Tibial nerve (tissue), 4 donors: Measurements from ENCODE around the gene CEP126. TPM values are rescaled to one million over a fixed set of nuclear protein-coding genes. Genes with fewer than 3 reads are reported as not detected.
"Not testable (repeated sequence)": the region's sequence is repeated elsewhere in the genome, so short reads cannot be mapped to it uniquely, and the experiment has no call there.

Experiments
- DNase-seq, 2 donors: peaks; one replicate each; pipeline ENCODE4 v3.0.0-alpha.2; 2019; ENCODE audit warnings: low spot score in 2 of 2
- H3K27ac ChIP-seq, 4 donors: fragments of 200-600 bp; sonication (generic) in 3 of 4; one replicate each; pipeline ENCODE4 v1.5.1; 2017 to 2019; ENCODE audit warnings: mild to moderate bottlenecking in 1 of 4
- H3K27me3 ChIP-seq, 2 donors: fragments of 200-600 bp; sonication (generic) in 1 of 2; one replicate each; pipeline versions ENCODE4 v1.5.1 to v1.6.0; 2017 to 2019
- H3K36me3 ChIP-seq, 3 donors: fragments of 200-600 bp; sonication (generic); one replicate each; pipeline ENCODE4 v1.5.1; 2018 to 2019
- H3K4me1 ChIP-seq, 4 donors: fragments of 200-600 bp; sonication (generic) in 3 of 4; one replicate each; pipeline ENCODE4 v1.5.1; 2017 to 2019
- H3K4me3 ChIP-seq, 4 donors: fragments of 200-600 bp; sonication (generic) in 3 of 4; one replicate each; pipeline ENCODE4 v1.5.1; 2017 to 2019; ENCODE audit warnings: mild to moderate bottlenecking in 1 of 4, moderate library complexity in 1 of 4
- H3K9me3 ChIP-seq, 4 donors: fragments of 200-600 bp; sonication (generic) in 3 of 4; one replicate each; pipeline ENCODE4 v1.5.1; 2017 to 2019
- EP300 ChIP-seq, 2 donors: sonication (generic); formaldehyde crosslinking; IDR thresholded peaks; one replicate each; pipeline ENCODE4 v1.6.1; 2017; ENCODE audit warnings: antibody characterized with exemption in 2 of 2, mild to moderate bottlenecking in 1 of 2
- POLR2A ChIP-seq, 2 donors: fragments of 450-650 bp; IDR thresholded peaks; one replicate each; pipeline ENCODE4 v1.6.1; 2017; ENCODE audit warnings: antibody characterized with exemption in 2 of 2, mild to moderate bottlenecking in 2 of 2, moderate library complexity in 2 of 2
- WGBS, 2 donors: methylation state at CpG; one replicate each; pipeline ENCODE4 v1.1.5; 2018; 5-methylcytosine and 5-hydroxymethylcytosine counted together
- total RNA-seq, 4 donors: library from RNA; depleted of rRNA; stranded (reverse); fragments of >200 nt; gene quantifications; one replicate each; pipeline ENCODE4 v1.1.0, GENCODE V29; 2016
- TF ChIP-seq, protein P1 (sequence below), 5 experiments: fragments of 200-600 bp in 3 of 5; fragments of 450-650 bp in 2 of 5; sonication (generic) in 3 of 5; IDR thresholded peaks; one replicate each; pipeline ENCODE4 v1.5.1; 2016 to 2019; ENCODE audit warnings: antibody characterized with exemption in 5 of 5, mild to moderate bottlenecking in 3 of 5, moderate library complexity in 2 of 5

CEP126 gene
- total RNA-seq, 4 donors from 2014 or later = 6.6 to 10.7 (median 8.3) TPM

GRCh38 chr11:101974255-101974654 is 59.4 kb downstream of the CEP126 start:
- H3K4me3 ChIP-seq = no peak overlapping the region
- H3K27ac ChIP-seq = no peak overlapping the region
- peaks cover 0 to 22% (median 0%) of the 10 kb centered on the region in 3 donors for H3K36me3 ChIP-seq
- H3K4me1 ChIP-seq = no peaks in the 10 kb centered on the region
- TF ChIP-seq EP300 (IDR thresholded peaks at IDR 0.05) = no peak
- no peak for TF ChIP-seq POLR2A (IDR thresholded peaks at IDR 0.05)
- TF ChIP-seq, protein P1, sequence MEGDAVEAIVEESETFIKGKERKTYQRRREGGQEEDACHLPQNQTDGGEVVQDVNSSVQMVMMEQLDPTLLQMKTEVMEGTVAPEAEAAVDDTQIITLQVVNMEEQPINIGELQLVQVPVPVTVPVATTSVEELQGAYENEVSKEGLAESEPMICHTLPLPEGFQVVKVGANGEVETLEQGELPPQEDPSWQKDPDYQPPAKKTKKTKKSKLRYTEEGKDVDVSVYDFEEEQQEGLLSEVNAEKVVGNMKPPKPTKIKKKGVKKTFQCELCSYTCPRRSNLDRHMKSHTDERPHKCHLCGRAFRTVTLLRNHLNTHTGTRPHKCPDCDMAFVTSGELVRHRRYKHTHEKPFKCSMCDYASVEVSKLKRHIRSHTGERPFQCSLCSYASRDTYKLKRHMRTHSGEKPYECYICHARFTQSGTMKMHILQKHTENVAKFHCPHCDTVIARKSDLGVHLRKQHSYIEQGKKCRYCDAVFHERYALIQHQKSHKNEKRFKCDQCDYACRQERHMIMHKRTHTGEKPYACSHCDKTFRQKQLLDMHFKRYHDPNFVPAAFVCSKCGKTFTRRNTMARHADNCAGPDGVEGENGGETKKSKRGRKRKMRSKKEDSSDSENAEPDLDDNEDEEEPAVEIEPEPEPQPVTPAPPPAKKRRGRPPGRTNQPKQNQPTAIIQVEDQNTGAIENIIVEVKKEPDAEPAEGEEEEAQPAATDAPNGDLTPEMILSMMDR (IDR thresholded peaks at IDR 0.05) = no peak
- H3K27me3 ChIP-seq = no peaks in the 10 kb centered on the region
- WGBS, 2 donors = 22 to 29% methylated on average over 2 of the region's 2 CpGs
- no peaks in the 10 kb centered on the region for H3K9me3 ChIP-seq
- DNase-seq = no peak

GRCh38 chr11:101974771-101975170 is 60.0 kb downstream of the CEP126 start:
- H3K27ac ChIP-seq = no peak overlapping the region
- no peaks in the 10 kb centered on the region for H3K9me3 ChIP-seq
- 83 to 85% methylated on average over 1 of the region's 1 CpG for WGBS, 2 donors
- TF ChIP-seq EP300 (IDR thresholded peaks at IDR 0.05) = no peak
- TF ChIP-seq, protein P1 (IDR thresholded peaks at IDR 0.05) = no peak
- TF ChIP-seq POLR2A (IDR thresholded peaks at IDR 0.05) = no peak
- peaks cover 0 to 24% (median 0%) of the 10 kb centered on the region in 3 donors for H3K36me3 ChIP-seq
- no peak overlapping the region for H3K4me3 ChIP-seq
- no peak for DNase-seq
- H3K27me3 ChIP-seq = no peaks in the 10 kb centered on the region
- no peaks in the 10 kb centered on the region for H3K4me1 ChIP-seq

GRCh38 chr11:101975734-101976133 is 60.9 kb downstream of the CEP126 start:
- TF ChIP-seq, protein P1 (IDR thresholded peaks at IDR 0.05) = no peak
- TF ChIP-seq POLR2A (IDR thresholded peaks at IDR 0.05) (no peak), EP300 (IDR thresholded peaks at IDR 0.05) (no peak)
- 89 to 98% methylated on average over 2 of the region's 2 CpGs for WGBS, 2 donors
- H3K4me1 ChIP-seq = no peaks in the 10 kb centered on the region

GRCh38 chr11:101987370-101987769 is 72.6 kb downstream of the CEP126 start:
- peaks cover 0 to 44% (median 0%) of the 10 kb centered on the region in 3 donors for H3K36me3 ChIP-seq
- no peaks in the 10 kb centered on the region for H3K4me1 ChIP-seq
- WGBS, 2 donors = 92% methylated on average over 2 of the region's 2 CpGs
- TF ChIP-seq, protein P1 (IDR thresholded peaks at IDR 0.05) = no peak
- TF ChIP-seq EP300 (IDR thresholded peaks at IDR 0.05) (no peak), POLR2A (IDR thresholded peaks at IDR 0.05) (no peak)
- DNase-seq = no peak
- H3K9me3 ChIP-seq = no peaks in the 10 kb centered on the region
- H3K4me3 ChIP-seq = no peak overlapping the region
- H3K27me3 ChIP-seq = no peaks in the 10 kb centered on the region
- H3K27ac ChIP-seq = no peak overlapping the region

More at GRCh38 chr11:101975734-101976133, 60.9 kb downstream of the CEP126 start:
- no peaks in the 10 kb centered on the region for H3K27me3 ChIP-seq
- no peak for DNase-seq
- H3K27ac ChIP-seq = no peak overlapping the region
- no peaks in the 10 kb centered on the region for H3K9me3 ChIP-seq
- H3K36me3 ChIP-seq = peaks cover 0 to 24% (median 0%) of the 10 kb centered on the region in 3 donors
- H3K4me3 ChIP-seq = no peak overlapping the region

DNA sequence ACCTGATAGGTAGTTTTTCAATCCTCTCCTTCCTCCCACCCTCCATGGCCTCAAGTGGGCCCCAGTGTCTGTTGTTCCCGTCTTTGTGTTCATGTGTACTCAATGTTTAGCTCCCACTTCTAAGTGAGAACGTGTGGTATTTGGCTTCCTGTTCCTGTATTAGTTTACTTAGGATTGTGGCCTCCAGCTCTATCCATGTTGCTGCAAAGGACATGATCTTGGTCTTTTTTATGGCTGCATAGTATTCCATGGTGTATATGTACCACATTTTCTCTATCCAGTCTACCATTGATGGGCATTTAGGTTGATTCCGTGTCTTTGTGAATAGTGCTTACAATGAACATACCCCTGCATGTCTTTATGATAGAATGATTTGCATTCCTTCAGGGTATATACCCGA is 78.4 kb downstream of the CEP126 start:
- no peak overlapping the region for H3K27ac ChIP-seq
- H3K4me3 ChIP-seq = no peak overlapping the region
- H3K9me3 ChIP-seq = no peaks in the 10 kb centered on the region
- DNase-seq = no peak
- peaks cover 0 to 49% (median 0%) of the 10 kb centered on the region in 3 donors for H3K36me3 ChIP-seq
- 85 to 93% methylated on average over 4 of the region's 4 CpGs for WGBS, 2 donors
- TF ChIP-seq EP300 (IDR thresholded peaks at IDR 0.05) (no peak), POLR2A (IDR thresholded peaks at IDR 0.05) (no peak)
- TF ChIP-seq, protein P1 (IDR thresholded peaks at IDR 0.05) = no peak
- H3K27me3 ChIP-seq = no peaks in the 10 kb centered on the region
- no peaks in the 10 kb centered on the region for H3K4me1 ChIP-seq

- H3K27me3 ChIP-seq, H3K4me3 ChIP-seq, DNase-seq, H3K27ac ChIP-seq, H3K4me1 ChIP-seq, H3K9me3 ChIP-seq: not testable (repeated sequence)
- peaks cover 0 to 53% (median 0%) of the 10 kb centered on the region in 3 donors for H3K36me3 ChIP-seq
- 97 to 100% methylated on average over 2 of the region's 2 CpGs for WGBS, 2 donors
Measured at GRCh38 chr11:101994052-101994469, 79.3 kb downstream of the CEP126 start.
